SK-N-SH (cell line): ENCODE data around the gene LGI4.

Source experiments
- CTCF ChIP-seq: fragments of 200-600 bp; sonication (generic); IDR thresholded peaks from 2 replicates; pipeline ENCODE4 v1.6.1; 2017; ENCODE audit warnings: antibody characterized with exemption, mild to moderate bottlenecking, moderate library complexity
- NRF1 ChIP-seq: IDR thresholded peaks from 2 replicates; pipeline ENCODE4 v1.6.1; 2012; ENCODE audit warnings: low read depth, mild to moderate bottlenecking, low read length
- POLR2AphosphoS5 ChIP-seq: IDR thresholded peaks from 2 replicates; pipeline ENCODE4 v1.6.1; 2012; ENCODE audit warnings: low read depth, low read length
- RCOR1 ChIP-seq: fragments of 150-350 bp; IDR thresholded peaks from 2 replicates; pipeline ENCODE4 v1.6.1; 2017; ENCODE audit warnings: antibody characterized with exemption, low read length
- TEAD4 ChIP-seq: IDR thresholded peaks from 2 replicates; pipeline ENCODE4 v1.4.0; 2012; ENCODE audit warnings: mild to moderate bottlenecking, borderline replicate concordance; ENCODE audit not compliant: insufficient read depth
- YY1 ChIP-seq: IDR thresholded peaks from 2 replicates; pipeline ENCODE4 v1.4.0; 2012; ENCODE audit warnings: low read depth, mild to moderate bottlenecking

- TF ChIP-seq TEAD4 (no peak), CTCF (no peak), NRF1 (no peak), POLR2AphosphoS5 (no peak), RCOR1 (no peak), YY1 (no peak)
Observed at GRCh38 chr19:35149463-35149862, 14.6 kb upstream of the LGI4 start.
